ENCODE results near the gene PGM1. TPM values are rescaled to one million over a fixed set of nuclear protein-coding genes. Genes with fewer than 3 reads are reported as not detected.

Gene PGM1
- total RNA-seq, 4 donors from 2014 or later = 43.1 to 77.2 (median 47.4) TPM

GRCh38 chr1:63640633-63641567 lies 47.7 kb downstream of the PGM1 start:
- WGBS, 2 donors = 62 to 72% methylated on average over 4 of the region's 4 CpGs

DNA sequence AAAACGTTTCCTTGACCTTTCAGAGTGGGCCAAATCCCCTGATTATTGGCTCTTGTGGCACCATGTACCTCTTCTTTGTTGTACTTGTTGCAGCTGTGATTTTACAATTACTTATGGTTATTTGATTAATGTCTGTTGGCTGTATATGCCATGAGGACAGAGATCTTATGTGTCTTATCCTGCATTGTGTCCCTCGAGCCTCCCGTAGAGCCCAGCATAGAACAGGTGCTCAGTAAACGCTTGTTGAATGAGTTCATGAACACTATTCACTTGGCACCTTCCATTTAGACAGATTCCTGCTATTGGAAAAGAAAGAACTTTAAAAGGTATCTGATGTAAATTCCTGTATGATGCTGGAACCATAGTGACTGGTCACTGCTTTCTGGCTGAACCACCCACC lies 48.4 kb downstream of the PGM1 start:
- H3K27me3 ChIP-seq = no peaks in the 10 kb centered on the region
- no peak for DNase-seq
- H3K27ac ChIP-seq = no peak overlapping the region
- 82 to 85% methylated on average over 4 of the region's 4 CpGs for WGBS, 2 donors
- peaks cover 0 to 44% (median 3%) of the 10 kb centered on the region in 3 donors for H3K4me1 ChIP-seq
- no peak for TF ChIP-seq POLR2A (IDR thresholded peaks at IDR 0.05)
- no peak for TF ChIP-seq CTCF (IDR thresholded peaks at IDR 0.05)
- H3K9me3 ChIP-seq = no peaks in the 10 kb centered on the region
- intact Hi-C loops (cut with DNase I) = no loop called here
- H3K36me3 ChIP-seq = peaks cover 0 to 51% (median 0%) of the 10 kb centered on the region in 3 donors
- no peak overlapping the region for H3K4me3 ChIP-seq

More at GRCh38 chr1:63640633-63641567, 47.7 kb downstream of the PGM1 start:
- TF ChIP-seq POLR2A (IDR thresholded peaks at IDR 0.05) (no peak), CTCF (IDR thresholded peaks at IDR 0.05) (no peak)
- DNase-seq = no peak
- peaks cover 0 to 44% (median 3%) of the 10 kb centered on the region in 3 donors for H3K4me1 ChIP-seq
- intact Hi-C loops (cut with DNase I) = no loop called here
- H3K27ac ChIP-seq = no peak overlapping the region
- H3K9me3 ChIP-seq = no peaks in the 10 kb centered on the region
- no peaks in the 10 kb centered on the region for H3K27me3 ChIP-seq
- no peak overlapping the region for H3K4me3 ChIP-seq
- H3K36me3 ChIP-seq = peaks cover 0 to 58% (median 0%) of the 10 kb centered on the region in 3 donors

- peaks cover 0 to 44% (median 3%) of the 10 kb centered on the region in 3 donors for H3K4me1 ChIP-seq
- WGBS, 2 donors = 92 to 100% methylated on average over 2 of the region's 2 CpGs
Measured at GRCh38 chr1:63642901-63643300, 49.7 kb downstream of the PGM1 start.

DNA sequence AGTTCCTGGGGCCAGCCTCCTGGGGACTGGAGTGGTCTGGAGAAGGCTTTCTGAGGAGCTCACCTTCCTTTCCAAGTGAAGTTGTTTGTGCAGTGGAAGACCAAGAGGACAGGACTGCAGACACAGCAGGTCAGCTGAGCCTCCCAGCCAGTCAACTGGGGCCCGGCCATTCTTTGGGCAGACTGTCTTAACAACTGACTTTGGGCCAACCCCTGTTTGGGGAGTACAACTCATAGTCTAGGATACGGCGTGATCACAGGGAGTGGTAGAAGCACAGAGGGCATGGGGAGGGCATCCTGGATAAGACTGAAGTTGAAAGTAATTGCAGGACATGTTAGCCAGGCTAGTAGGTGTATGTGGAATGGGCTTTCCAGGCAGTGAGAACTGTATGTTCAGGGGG lies 50.3 kb downstream of the PGM1 start:
- WGBS, 2 donors = 75 to 80% methylated on average over 1 to 2 of the region's 3 CpGs
- TF ChIP-seq POLR2A (IDR thresholded peaks at IDR 0.05) (no peak), CTCF (IDR thresholded peaks at IDR 0.05) (no peak)
- Histone ChIP-seq H3K4me1 (peaks cover 0 to 44% (median 3%) of the 10 kb centered on the region in 3 donors), H3K27me3 (no peaks in the 10 kb centered on the region), H3K4me3 (no peak overlapping the region), H3K27ac (no peak overlapping the region), H3K36me3 (peaks cover 0 to 43% (median 3%) of the 10 kb centered on the region in 3 donors), H3K9me3 (no peaks in the 10 kb centered on the region)
- no peak for DNase-seq
- intact Hi-C loops (cut with DNase I) = no loop called here

More at GRCh38 chr1:63642901-63643300, 49.7 kb downstream of the PGM1 start:
- no peaks in the 10 kb centered on the region for H3K27me3 ChIP-seq
- H3K27ac ChIP-seq = no peak overlapping the region
- TF ChIP-seq POLR2A (IDR thresholded peaks at IDR 0.05) (no peak), CTCF (IDR thresholded peaks at IDR 0.05) (no peak)
- H3K36me3 ChIP-seq = peaks cover 0 to 43% (median 0%) of the 10 kb centered on the region in 3 donors
- intact Hi-C loops (cut with DNase I) = no loop called here
- no peak overlapping the region for H3K4me3 ChIP-seq
- no peak for DNase-seq
- H3K9me3 ChIP-seq = no peaks in the 10 kb centered on the region

DNA sequence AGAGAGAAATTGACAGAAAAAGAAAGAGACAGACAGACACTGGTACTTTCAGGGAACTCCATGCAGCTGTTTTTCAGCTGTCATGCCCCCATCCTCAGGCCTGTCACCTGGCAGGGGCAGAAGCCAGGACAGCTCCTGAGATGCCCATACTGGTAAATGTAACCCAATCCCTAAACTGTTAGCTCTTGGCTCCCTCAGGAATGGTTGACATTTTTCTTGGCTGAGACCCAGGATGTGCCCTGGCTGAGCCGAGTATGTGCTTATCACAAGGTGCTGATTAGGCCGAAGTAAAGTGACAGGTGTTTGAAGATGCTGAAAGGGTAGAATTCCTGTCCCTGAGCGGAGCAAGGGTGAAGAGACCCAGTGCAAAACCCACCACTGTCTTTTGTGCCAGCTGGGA lies 50.7 kb downstream of the PGM1 start:
- Histone ChIP-seq H3K27ac (no peak overlapping the region), H3K4me3 (no peak overlapping the region), H3K4me1 (peaks cover 0 to 44% (median 3%) of the 10 kb centered on the region in 3 donors), H3K27me3 (no peaks in the 10 kb centered on the region), H3K9me3 (no peaks in the 10 kb centered on the region), H3K36me3 (peaks cover 0 to 41% (median 3%) of the 10 kb centered on the region in 3 donors)
- DNase-seq = no peak
- intact Hi-C loops (cut with DNase I) = no loop called here
- TF ChIP-seq POLR2A (IDR thresholded peaks at IDR 0.05) (no peak), CTCF (IDR thresholded peaks at IDR 0.05) (no peak)
- 47 to 66% methylated on average over 3 of the region's 3 CpGs for whole genome bisulfite sequencing, 2 donors
